Breast epithelium (tissue), 3 donors: ENCODE data around the gene CLEC4F.

ENCODE experiments used
- CTCF ChIP-seq, 3 donors: fragments of 450-650 bp; IDR thresholded peaks; one replicate each; pipeline ENCODE4 v1.5.1; 2016 to 2017; ENCODE audit warnings: antibody characterized with exemption in 3 of 3, mild to moderate bottlenecking in 3 of 3, moderate library complexity in 3 of 3
- POLR2AphosphoS5 ChIP-seq, 3 donors: sonication (generic); formaldehyde crosslinking; IDR thresholded peaks; one replicate each; pipeline ENCODE4 v1.6.1; 2017; ENCODE audit warnings: antibody characterized with exemption in 3 of 3

- TF ChIP-seq CTCF (IDR thresholded peaks at IDR 0.05) (no peak), POLR2AphosphoS5 (IDR thresholded peaks at IDR 0.05) (no peak)
These were observed 12.0 kb upstream of the CLEC4F start for GRCh38 chr2:70832386-70832785.
